Activated CD4-positive, alpha-beta memory T cell treated with anti-CD3 and anti-CD28 coated beads, Interleukin-2, amount 10 ng/mL, durations not matched to agents 7 days and 5 days (primary cell): Measurements from ENCODE around the gene CIBAR2. TPM values are rescaled to one million over a fixed set of nuclear protein-coding genes. Genes with fewer than 3 reads are reported as not detected.

Source experiments
- CTCF ChIA-PET: fragments of 350-600 bp; sonication (Branson Sonifier 250); formaldehyde crosslinking; loops from one replicate; lab custom pipeline; 2021; ENCODE audit warnings: antibody characterized with exemption, inconsistent platforms; lab: Charles Lee
- POLR2A ChIA-PET: fragments of 350-600 bp; sonication (Branson Sonifier 250); formaldehyde crosslinking; loops from one replicate; lab custom pipeline; 2021; ENCODE audit warnings: antibody characterized with exemption; lab: Charles Lee
- DNase-seq: peaks from one replicate; pipeline ENCODE4 v3.0.0-alpha.2; 2020
- H3K27ac Mint-ChIP-seq: one replicate; pipeline ENCODE4 v1.8.0; 2021; ENCODE audit warnings: mild to moderate bottlenecking, mixed read lengths
- H3K27me3 Mint-ChIP-seq: one replicate; pipeline ENCODE4 v1.8.0; 2021; ENCODE audit warnings: mixed read lengths
- H3K36me3 Mint-ChIP-seq: one replicate; pipeline ENCODE4 v1.8.0; 2021; ENCODE audit warnings: low read depth, mixed read lengths
- H3K4me1 Mint-ChIP-seq: one replicate; pipeline ENCODE4 v1.8.0; 2021; ENCODE audit warnings: mixed read lengths
- H3K4me3 Mint-ChIP-seq: one replicate; pipeline ENCODE4 v1.8.0; 2021; ENCODE audit warnings: mild to moderate bottlenecking, mixed read lengths
- H3K9me3 Mint-ChIP-seq: one replicate; pipeline ENCODE4 v1.8.0; 2021; ENCODE audit warnings: mixed read lengths
- total RNA-seq, 2 experiments: library from RNA; stranded (reverse); gene quantifications; one replicate each; pipeline ENCODE4 v1.2.3, GENCODE V29; 2021

Gene CIBAR2
- total RNA-seq, 2 experiments from 2014 or later, result not detected

DNA sequence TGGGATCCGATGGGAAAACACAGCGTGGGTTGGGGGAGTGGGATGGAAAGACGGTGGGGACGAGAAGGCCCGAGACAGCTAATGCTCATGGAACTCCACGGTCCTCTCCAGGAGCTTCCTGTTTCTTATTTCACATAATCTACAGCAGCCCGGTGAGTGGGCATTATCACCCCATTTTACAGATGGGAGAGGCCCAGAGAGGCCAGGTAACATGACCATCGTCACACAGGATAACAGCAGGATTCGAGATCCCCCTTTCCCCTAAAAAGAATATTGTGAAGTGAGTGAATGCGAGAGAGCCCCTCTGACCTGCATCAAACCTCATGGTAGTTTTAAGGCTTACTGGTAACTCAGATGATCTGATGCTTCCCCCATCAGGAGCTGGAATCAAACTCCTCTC, 12.0 kb downstream of the CIBAR2 start:
- DNase-seq, result no peak
- Mint-ChIP-seq H3K27me3 (no peaks in the 10 kb centered on the region), H3K36me3 (no peaks in the 10 kb centered on the region), H3K4me3 (no peak overlapping the region), H3K4me1 (peaks cover 25% of the 10 kb centered on the region), H3K27ac (no peak overlapping the region), H3K9me3 (no peaks in the 10 kb centered on the region)
- POLR2A ChIA-PET, result no interaction called here
- CTCF ChIA-PET, result interaction anchor here (1.3 kb wide), 1 partner anchor 15 kb away, joined by 3 read pairs; no protein-coding TSS in a partner anchor

DNA sequence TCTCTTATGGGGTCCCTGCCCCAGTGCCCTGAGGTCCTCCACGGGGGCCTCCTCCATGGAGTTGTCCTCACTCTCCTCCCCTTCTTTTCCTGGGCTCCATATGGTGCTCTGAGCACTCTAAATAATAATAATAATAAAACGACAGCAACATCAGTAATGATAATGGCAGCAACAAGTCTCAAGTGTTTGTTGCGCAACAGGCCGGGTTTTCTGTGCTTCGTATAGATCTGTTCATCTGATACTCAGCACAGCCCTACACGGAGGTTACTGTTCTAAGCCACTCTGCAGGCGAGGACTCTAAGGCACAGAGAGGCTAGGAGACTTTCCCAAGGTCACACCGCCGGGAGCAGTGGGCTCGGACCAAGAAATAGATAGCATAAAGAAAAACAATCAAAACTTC, 13.7 kb downstream of the CIBAR2 start:
- ChIA-PET CTCF (interaction anchor here (0.9 kb wide), 1 partner anchor 9 kb away, joined by 3 read pairs; no protein-coding TSS in a partner anchor), POLR2A (no interaction called here)
- H3K36me3 Mint-ChIP-seq, result no peaks in the 10 kb centered on the region
- H3K27ac Mint-ChIP-seq, result no peak overlapping the region
- H3K4me1 Mint-ChIP-seq, result peaks cover 9% of the 10 kb centered on the region
- no peaks in the 10 kb centered on the region for H3K9me3 Mint-ChIP-seq
- no peaks in the 10 kb centered on the region for H3K27me3 Mint-ChIP-seq
- DNase-seq, result no peak
- H3K4me3 Mint-ChIP-seq, result no peak overlapping the region

DNA sequence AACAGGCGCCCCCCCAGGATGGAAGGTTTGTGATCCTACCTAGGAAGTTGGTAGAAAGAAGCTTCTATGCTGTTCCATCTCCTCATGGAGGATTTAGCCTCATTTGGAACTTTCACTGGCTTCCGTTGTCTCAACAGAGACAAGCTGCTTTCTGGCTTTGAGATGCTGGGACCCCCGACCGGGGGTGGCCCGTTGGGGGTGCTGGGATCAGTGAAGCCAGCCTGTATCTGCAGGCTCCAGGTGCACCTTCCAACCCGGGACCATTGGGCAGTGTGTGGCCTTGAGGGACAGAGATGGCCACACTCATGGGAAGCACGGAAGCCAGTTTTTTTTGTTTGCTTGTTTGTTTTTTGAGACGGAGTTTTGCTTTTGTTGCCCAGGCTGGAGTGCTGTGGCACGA, 15.4 kb downstream of the CIBAR2 start:
- no peak for DNase-seq
- Mint-ChIP-seq H3K9me3 (no peaks in the 10 kb centered on the region), H3K36me3 (no peaks in the 10 kb centered on the region), H3K27ac (no peak overlapping the region), H3K4me1 (peaks cover 3% of the 10 kb centered on the region), H3K27me3 (no peaks in the 10 kb centered on the region), H3K4me3 (no peak overlapping the region)
- ChIA-PET POLR2A (no interaction called here), CTCF (interaction anchor here (0.6 to 2.0 kb wide), 4 partner anchors 8 to 1011 kb away, joined by 3 to 8 read pairs (median 3); no protein-coding TSS in a partner anchor)

DNA sequence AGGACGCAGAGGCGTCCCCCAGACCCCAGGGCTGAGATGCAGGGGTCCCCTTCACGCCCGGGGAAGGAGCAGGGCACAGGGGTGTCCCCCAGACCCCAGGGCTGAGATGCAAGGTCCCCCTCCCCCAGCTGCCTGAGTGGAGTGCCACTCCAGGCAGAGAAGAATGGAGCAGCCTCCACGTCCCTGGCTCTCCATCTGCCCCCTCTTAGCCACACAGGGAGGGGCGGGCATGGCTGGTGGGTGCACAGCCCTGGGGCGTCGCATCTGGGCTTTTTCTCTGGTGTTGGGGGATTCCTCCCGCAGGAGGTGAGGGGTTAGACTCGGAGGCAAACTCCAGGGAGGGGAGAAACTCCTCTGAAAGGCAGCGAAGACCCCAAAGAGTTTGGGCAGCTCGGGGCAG, 17.5 kb downstream of the CIBAR2 start:
- POLR2A ChIA-PET, result no interaction called here
- Mint-ChIP-seq H3K9me3 (no peaks in the 10 kb centered on the region), H3K4me1 (no peaks in the 10 kb centered on the region), H3K36me3 (no peaks in the 10 kb centered on the region), H3K4me3 (no peak overlapping the region), H3K27me3 (no peaks in the 10 kb centered on the region), H3K27ac (no peak overlapping the region)
- DNase-seq, result no peak
- CTCF ChIA-PET, result no interaction called here

DNA sequence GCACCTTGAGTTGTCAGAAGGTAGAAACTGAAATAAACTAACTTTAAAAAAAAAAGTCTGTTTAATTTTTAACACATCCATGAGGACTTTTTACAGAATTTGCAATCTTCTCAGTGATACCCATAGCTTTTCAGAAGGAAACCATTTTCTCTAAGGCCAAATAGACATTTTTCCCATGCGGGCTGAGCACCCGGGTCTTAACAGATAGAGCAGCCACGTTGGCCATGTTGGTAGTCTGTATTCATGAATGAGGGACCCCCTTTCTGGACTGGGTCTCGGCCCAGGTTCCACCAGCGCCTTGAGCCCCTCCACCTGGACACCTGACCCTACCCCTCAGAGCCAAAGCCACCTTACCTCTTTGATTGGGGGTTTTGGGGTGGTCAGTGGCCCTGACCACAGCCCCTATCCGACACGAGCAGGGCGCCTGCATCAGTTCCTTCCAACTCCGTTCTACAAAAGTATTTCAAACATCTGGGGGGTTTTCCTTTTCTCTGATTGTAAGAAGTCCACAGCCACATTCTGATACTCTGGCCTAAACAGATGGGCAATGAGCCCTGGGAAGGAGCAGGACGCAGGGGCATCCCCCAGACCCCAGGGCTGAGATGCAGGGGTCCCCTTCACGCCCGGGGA, 18.0 kb downstream of the CIBAR2 start:
- no peaks in the 10 kb centered on the region for H3K36me3 Mint-ChIP-seq
- no peak for DNase-seq
- no peak overlapping the region for H3K27ac Mint-ChIP-seq
- no peaks in the 10 kb centered on the region for H3K27me3 Mint-ChIP-seq
- ChIA-PET CTCF (no interaction called here), POLR2A (no interaction called here)
- H3K4me3 Mint-ChIP-seq, result no peak overlapping the region
- no peaks in the 10 kb centered on the region for H3K4me1 Mint-ChIP-seq
- H3K9me3 Mint-ChIP-seq, result no peaks in the 10 kb centered on the region

DNA sequence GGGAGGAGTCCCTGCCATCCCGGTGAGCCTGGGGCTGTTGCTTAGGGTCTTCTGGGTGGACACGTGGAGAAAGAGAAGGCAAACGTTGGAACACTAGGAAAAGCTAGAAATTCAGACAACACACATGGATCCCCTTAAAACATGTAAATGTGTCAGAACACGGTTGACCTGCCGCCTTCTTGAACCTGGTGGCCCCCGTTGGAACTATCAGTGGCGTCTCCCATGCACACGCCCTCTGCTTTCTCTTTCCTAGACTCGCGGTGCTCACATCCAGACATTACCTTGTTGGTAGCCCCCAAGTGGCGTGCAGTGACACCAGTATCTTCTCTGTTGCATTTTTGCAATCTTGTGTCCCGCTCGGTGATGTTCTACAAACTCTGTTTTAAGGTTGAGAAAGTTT, 18.6 kb downstream of the CIBAR2 start:
- CTCF ChIA-PET, result interaction anchor here (0.7 kb wide), 1 partner anchor 21 kb away, joined by 3 read pairs; no protein-coding TSS in a partner anchor
- Mint-ChIP-seq H3K4me1 (no peaks in the 10 kb centered on the region), H3K36me3 (no peaks in the 10 kb centered on the region), H3K27ac (no peak overlapping the region), H3K9me3 (no peaks in the 10 kb centered on the region), H3K27me3 (no peaks in the 10 kb centered on the region), H3K4me3 (no peak overlapping the region)
- POLR2A ChIA-PET, result no interaction called here
- no peak for DNase-seq

DNA sequence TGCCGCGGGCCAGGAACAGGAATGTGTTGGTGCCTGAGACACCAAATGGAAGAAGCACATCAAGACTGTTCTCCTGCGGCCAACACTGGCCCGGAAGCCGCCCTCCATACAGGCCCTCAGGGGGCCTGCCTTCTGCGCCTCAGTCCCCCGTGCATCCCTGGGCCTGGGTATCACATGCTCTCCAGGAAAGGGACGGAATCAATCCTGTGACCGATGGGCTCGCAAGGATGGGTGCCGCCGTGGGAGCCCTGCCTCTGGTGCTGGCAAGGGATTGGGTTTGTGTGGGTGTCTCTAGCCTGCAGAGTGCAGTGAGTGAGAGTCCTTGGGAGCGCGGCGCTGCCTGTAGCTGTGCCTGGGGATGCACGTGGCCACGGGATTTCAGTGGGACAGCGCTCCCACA, 19.4 kb downstream of the CIBAR2 start:
- H3K9me3 Mint-ChIP-seq, result no peaks in the 10 kb centered on the region
- ChIA-PET CTCF (interaction anchor here (0.7 kb wide), 1 partner anchor 22 kb away, joined by 3 read pairs; no protein-coding TSS in a partner anchor), POLR2A (no interaction called here)

DNA sequence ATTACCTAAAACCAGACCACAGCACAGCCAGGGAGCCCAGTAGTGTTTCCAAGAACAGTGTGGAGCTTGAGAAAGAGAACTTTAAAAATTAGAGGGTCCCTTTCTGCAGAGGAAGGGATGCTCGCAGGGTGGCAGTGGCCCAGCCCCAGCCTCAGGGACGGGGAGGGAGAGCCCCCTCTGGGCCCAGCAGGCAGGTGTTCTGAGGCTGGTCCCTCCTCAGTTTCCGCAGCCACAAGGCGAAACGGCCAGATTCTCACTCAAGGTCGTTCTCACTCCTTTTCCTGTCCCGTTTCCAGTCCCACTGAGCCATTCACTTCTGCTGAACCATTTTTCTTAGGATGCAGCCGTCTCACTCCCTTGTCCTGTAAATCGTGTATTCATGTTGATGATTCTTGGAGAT, 20.0 kb downstream of the CIBAR2 start:
- ChIA-PET POLR2A (no interaction called here), CTCF (no interaction called here)
- H3K4me1 Mint-ChIP-seq, result no peaks in the 10 kb centered on the region
- DNase-seq, result no peak
- H3K9me3 Mint-ChIP-seq, result no peaks in the 10 kb centered on the region
- no peaks in the 10 kb centered on the region for H3K27me3 Mint-ChIP-seq
- H3K27ac Mint-ChIP-seq, result no peak overlapping the region
- no peaks in the 10 kb centered on the region for H3K36me3 Mint-ChIP-seq
- no peak overlapping the region for H3K4me3 Mint-ChIP-seq

More for the DNA sequence above, 19.4 kb downstream of the CIBAR2 start:
- DNase-seq, result no peak
- Mint-ChIP-seq H3K4me1 (no peaks in the 10 kb centered on the region), H3K27ac (no peak overlapping the region), H3K27me3 (no peaks in the 10 kb centered on the region), H3K4me3 (no peak overlapping the region), H3K36me3 (no peaks in the 10 kb centered on the region)

DNA sequence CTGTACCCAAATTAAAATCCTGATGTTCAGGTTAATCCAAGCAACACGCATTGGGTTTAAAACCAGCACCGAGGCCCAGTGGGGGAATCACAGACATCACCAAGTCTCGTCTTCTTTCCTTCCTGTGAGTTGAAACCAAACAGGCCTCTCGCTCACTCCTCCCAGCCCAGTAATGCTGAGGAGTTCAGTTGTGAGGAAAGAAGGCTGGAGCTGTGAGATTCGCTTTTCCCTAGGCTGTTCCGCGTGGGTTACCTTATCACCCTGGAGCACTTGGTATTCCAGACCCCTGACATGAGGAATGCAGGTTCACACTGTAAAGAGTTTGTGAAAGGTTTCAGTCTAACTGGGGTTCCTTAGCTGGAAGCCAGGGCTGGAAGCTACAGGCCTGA, 20.8 kb downstream of the CIBAR2 start:
- Mint-ChIP-seq H3K36me3 (no peaks in the 10 kb centered on the region), H3K9me3 (no peaks in the 10 kb centered on the region), H3K27ac (no peak overlapping the region), H3K27me3 (no peaks in the 10 kb centered on the region), H3K4me1 (no peaks in the 10 kb centered on the region), H3K4me3 (no peak overlapping the region)
- no peak for DNase-seq
- ChIA-PET POLR2A (no interaction called here), CTCF (no interaction called here)

DNA sequence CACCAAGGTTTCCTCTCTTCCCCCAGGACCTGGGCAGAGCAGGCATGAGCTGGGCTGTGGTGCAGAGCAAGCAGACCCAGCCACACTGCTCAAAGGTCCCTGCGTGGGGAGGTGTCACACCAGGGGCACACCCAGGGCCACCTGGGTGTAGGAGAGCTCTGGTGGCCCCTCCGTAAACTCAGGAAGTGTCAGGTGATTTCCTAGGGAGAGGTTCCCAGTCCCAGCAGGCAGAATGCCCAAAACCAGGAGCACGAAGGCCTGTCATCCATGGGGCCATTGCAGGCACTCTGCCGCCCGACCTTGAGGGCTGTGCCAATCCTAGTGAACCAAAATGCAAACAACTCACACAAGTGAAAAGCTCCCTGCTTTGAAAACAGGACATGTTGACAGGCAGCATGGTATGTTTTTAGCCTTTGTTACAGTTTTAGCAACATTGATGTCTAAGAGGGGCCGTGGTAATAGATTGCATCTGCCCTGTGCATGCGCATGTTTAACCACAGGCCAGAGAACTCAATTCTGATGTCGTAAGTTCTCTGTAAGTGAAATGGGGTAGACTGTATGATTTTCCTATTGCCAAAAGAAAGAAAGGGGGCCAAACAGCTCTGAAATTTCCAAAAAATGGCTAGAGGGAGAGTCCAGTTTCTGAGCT, 21.3 kb downstream of the CIBAR2 start:
- CTCF ChIA-PET, result no interaction called here

DNA sequence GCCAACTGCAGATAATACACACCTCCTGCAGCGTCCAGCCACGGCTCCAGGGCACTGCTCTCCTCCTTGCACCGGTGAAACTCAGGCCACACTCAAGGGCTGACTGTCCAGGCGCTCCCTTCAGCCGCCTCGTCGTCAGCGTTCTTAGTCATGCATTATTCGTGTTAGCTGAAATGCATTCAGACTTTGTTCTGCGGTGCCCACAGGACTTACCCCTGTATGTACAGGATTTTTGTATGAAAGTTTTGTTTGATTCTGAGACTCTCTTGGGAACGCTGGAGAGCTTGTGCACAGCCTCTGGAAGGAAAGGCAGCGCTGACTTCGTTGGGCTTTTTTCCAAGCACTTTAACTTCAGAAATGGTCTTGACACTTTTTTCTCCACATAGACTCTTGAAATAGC, 22.1 kb downstream of the CIBAR2 start:
- Mint-ChIP-seq H3K4me1 (no peaks in the 10 kb centered on the region), H3K4me3 (no peak overlapping the region), H3K36me3 (no peaks in the 10 kb centered on the region), H3K27ac (no peak overlapping the region), H3K27me3 (no peaks in the 10 kb centered on the region), H3K9me3 (no peaks in the 10 kb centered on the region)
- DNase-seq, result no peak
- CTCF ChIA-PET, result no interaction called here
- POLR2A ChIA-PET, result no interaction called here

More for the DNA sequence above, 21.3 kb downstream of the CIBAR2 start:
- no peaks in the 10 kb centered on the region for H3K27me3 Mint-ChIP-seq
- POLR2A ChIA-PET, result no interaction called here
- no peak overlapping the region for H3K27ac Mint-ChIP-seq
- DNase-seq, result no peak
- H3K4me3 Mint-ChIP-seq, result no peak overlapping the region
- no peaks in the 10 kb centered on the region for H3K9me3 Mint-ChIP-seq
- no peaks in the 10 kb centered on the region for H3K36me3 Mint-ChIP-seq
- H3K4me1 Mint-ChIP-seq, result no peaks in the 10 kb centered on the region

DNA sequence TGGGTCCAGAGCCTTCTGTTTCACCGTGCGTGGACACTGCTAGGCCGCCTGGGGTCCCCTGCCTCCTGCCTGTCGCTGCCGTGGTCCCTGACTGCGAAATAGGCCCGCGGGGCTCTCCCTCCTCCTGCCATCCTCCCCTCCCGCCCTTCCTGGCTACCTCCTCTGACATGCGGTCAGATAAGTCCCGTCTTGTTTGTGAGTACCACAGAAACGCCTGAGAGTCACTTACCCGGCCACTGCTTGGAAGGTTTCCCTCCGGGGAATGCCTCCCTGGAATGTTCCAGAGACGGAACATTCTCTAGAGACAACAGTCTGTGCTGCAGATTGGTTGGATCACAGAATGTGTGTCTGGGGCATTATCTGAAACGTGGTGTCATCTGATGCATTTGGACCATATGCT, 22.7 kb downstream of the CIBAR2 start:
- Mint-ChIP-seq H3K36me3 (no peaks in the 10 kb centered on the region), H3K4me3 (no peak overlapping the region), H3K27ac (no peak overlapping the region), H3K27me3 (no peaks in the 10 kb centered on the region), H3K4me1 (no peaks in the 10 kb centered on the region), H3K9me3 (no peaks in the 10 kb centered on the region)
- ChIA-PET POLR2A (no interaction called here), CTCF (interaction anchor here (1.0 kb wide), 1 partner anchor 8 kb away, joined by 3 read pairs; no protein-coding TSS in a partner anchor)
- DNase-seq, result no peak

DNA sequence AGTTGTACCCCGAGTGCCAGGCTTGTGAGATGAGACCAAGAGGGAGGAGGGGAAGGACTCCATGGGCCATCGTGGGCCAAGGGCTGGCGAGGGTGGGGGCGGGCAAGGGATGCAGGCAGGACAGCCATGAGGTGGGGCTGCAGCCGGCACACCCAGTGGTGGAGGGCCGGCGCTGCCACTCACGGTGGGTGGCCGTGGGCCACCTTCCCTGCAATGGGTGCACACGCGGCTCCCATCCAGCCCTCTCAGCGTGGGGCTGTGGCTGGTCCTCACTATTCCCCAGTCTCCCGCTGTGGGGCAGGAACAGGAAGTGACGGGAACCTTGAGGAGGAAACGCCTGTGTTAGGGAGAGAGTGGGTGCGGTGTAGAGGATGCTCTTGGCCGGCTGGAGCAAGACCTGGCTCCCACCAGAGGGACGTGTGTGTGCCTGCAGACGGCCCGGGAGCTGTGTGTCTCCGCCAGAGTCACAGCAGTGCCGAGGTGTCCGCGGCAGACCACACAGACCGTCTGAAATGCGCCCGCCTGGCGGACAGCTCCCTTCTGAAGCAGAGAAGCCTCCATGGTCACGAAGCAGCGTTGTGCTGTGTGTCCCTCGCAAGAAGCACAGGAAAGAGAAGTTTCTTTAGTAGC, 23.6 kb downstream of the CIBAR2 start:
- DNase-seq, result no peak
- no peaks in the 10 kb centered on the region for H3K4me1 Mint-ChIP-seq
- no peaks in the 10 kb centered on the region for H3K27me3 Mint-ChIP-seq
- ChIA-PET CTCF (interaction anchor here (1.0 kb wide), 1 partner anchor 9 kb away, joined by 3 read pairs; no protein-coding TSS in a partner anchor), POLR2A (no interaction called here)
- no peak overlapping the region for H3K27ac Mint-ChIP-seq
- no peaks in the 10 kb centered on the region for H3K9me3 Mint-ChIP-seq
- H3K36me3 Mint-ChIP-seq, result no peaks in the 10 kb centered on the region
- no peak overlapping the region for H3K4me3 Mint-ChIP-seq
